ENCODE data around the gene FMNL2. TPM values are rescaled to one million over a fixed set of nuclear protein-coding genes. Genes with fewer than 3 reads are reported as not detected.

The FMNL2 gene
- total and polyA plus RNA-seq, 2 of the 4 experiments (the other 2 are of a cell fraction), result 10.9 to 11.4 TPM

GRCh38 chr2:152598975-152599759, 264.2 kb downstream of the FMNL2 start (continued):
- TF ChIP-seq FOS (IDR thresholded peaks at IDR 0.05; ENCODE audit: low read depth, low read length), result no peak

GRCh38 chr2:152600051-152600657, 265.2 kb downstream of the FMNL2 start:
- no CpG with 5 or more reads among the region's 6 CpGs for WGBS, 2 experiments (ENCODE audit: extremely low coverage in 2 of 2, insufficient read length in 1 of 2)
- ATAC-seq (ENCODE audit: low read depth), result no peak
- DNase-seq, result no peak
- no peak for TF ChIP-seq SMC3 (IDR thresholded peaks at IDR 0.05; ENCODE audit: low read depth, low read length)
- TF ChIP-seq, protein P1, sequence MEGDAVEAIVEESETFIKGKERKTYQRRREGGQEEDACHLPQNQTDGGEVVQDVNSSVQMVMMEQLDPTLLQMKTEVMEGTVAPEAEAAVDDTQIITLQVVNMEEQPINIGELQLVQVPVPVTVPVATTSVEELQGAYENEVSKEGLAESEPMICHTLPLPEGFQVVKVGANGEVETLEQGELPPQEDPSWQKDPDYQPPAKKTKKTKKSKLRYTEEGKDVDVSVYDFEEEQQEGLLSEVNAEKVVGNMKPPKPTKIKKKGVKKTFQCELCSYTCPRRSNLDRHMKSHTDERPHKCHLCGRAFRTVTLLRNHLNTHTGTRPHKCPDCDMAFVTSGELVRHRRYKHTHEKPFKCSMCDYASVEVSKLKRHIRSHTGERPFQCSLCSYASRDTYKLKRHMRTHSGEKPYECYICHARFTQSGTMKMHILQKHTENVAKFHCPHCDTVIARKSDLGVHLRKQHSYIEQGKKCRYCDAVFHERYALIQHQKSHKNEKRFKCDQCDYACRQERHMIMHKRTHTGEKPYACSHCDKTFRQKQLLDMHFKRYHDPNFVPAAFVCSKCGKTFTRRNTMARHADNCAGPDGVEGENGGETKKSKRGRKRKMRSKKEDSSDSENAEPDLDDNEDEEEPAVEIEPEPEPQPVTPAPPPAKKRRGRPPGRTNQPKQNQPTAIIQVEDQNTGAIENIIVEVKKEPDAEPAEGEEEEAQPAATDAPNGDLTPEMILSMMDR (conservative IDR thresholded peaks at IDR 0.05; ENCODE audit: low read depth, low read length), result no peak
- no peak for TF ChIP-seq MAFK (IDR thresholded peaks at IDR 0.05; ENCODE audit: low read depth, low read length)
- TF ChIP-seq CEBPB (IDR thresholded peaks at IDR 0.05; ENCODE audit: low read depth, low read length), result no peak
- TF ChIP-seq NFE2L2 (IDR thresholded peaks at IDR 0.05; ENCODE audit: low read depth, low read length), result no peak
- TF ChIP-seq MXI1 (IDR thresholded peaks at IDR 0.05; ENCODE audit: borderline replicate concordance, low read depth, low read length), result no peak
- TF ChIP-seq, protein P2, sequence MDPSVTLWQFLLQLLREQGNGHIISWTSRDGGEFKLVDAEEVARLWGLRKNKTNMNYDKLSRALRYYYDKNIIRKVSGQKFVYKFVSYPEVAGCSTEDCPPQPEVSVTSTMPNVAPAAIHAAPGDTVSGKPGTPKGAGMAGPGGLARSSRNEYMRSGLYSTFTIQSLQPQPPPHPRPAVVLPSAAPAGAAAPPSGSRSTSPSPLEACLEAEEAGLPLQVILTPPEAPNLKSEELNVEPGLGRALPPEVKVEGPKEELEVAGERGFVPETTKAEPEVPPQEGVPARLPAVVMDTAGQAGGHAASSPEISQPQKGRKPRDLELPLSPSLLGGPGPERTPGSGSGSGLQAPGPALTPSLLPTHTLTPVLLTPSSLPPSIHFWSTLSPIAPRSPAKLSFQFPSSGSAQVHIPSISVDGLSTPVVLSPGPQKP (IDR thresholded peaks at IDR 0.05; ENCODE audit: borderline replicate concordance, low read depth, low read length), result no peak
- no peak for TF ChIP-seq FOS (IDR thresholded peaks at IDR 0.05; ENCODE audit: low read depth, low read length)
- no peak for TF ChIP-seq RAD21 (IDR thresholded peaks at IDR 0.05; ENCODE audit: low read length)
- TF ChIP-seq POLR2A (IDR thresholded peaks at IDR 0.05; ENCODE audit: low read depth, low read length), result no peak
- TF ChIP-seq CHD1 (IDR thresholded peaks at IDR 0.05; ENCODE audit: low read depth, low read length), result no peak
- no peak for TF ChIP-seq RCOR1 (IDR thresholded peaks at IDR 0.05; ENCODE audit: insufficient replicate concordance, low read length)
- TF ChIP-seq MAZ (IDR thresholded peaks at IDR 0.05; ENCODE audit: borderline replicate concordance, low read depth, low read length), result no peak

More at GRCh38 chr2:152600051-152600657, 265.2 kb downstream of the FMNL2 start:
- H2BK20ac ChIP-seq (ENCODE audit: low read depth, low read length), result no peak overlapping the region
- dilution Hi-C loops (cut with HindIII; ENCODE audit: low sequenced_read_pairs, unreplicated experiment), result no loop called here
- H3K14ac ChIP-seq (replicated peaks; ENCODE audit: low read depth, low read length), result no peak overlapping the region
- H3K4me1 ChIP-seq (ENCODE audit: control insufficient read depth, insufficient read depth, low read length), result peaks cover 4% of the 10 kb centered on the region
- no peak overlapping the region for H2BK15ac ChIP-seq (ENCODE audit: low read depth, low read length)
- H3K4ac ChIP-seq (ENCODE audit: low read depth, low read length), result no peak overlapping the region
- no peak overlapping the region for H2BK5ac ChIP-seq (ENCODE audit: low read depth, low read length, poor library complexity, severe bottlenecking)
- no peak overlapping the region for H2AK9ac ChIP-seq (replicated peaks; ENCODE audit: low read depth, low read length, poor library complexity)
- no peaks in the 10 kb centered on the region for H3K27me3 ChIP-seq (ENCODE audit: control insufficient read depth, insufficient read depth, low read length)
- H3K4me2 ChIP-seq (ENCODE audit: low read depth, low read length), result no peak overlapping the region
- ChIA-PET CTCF (interaction anchor here (1.5 kb wide), 1 partner anchor 11 kb away, joined by 4 read pairs; no protein-coding TSS in a partner anchor), POLR2A (ENCODE audit: unreplicated experiment) (interaction anchor here (0.7 kb wide), 1 partner anchor 107 kb away, joined by 4 read pairs; no protein-coding TSS in a partner anchor)
- H3K9ac ChIP-seq (ENCODE audit: low read depth, low read length), result no peak overlapping the region
- no peaks in the 10 kb centered on the region for H3K79me1 ChIP-seq (ENCODE audit: low read depth in 1 of 2, low read length in 2 of 2)
- no peak overlapping the region for H3K56ac ChIP-seq (ENCODE audit: extremely low read depth, insufficient read depth, low read length)
- H2BK120ac ChIP-seq (ENCODE audit: low read depth, low read length), result no peak overlapping the region
- H3K18ac ChIP-seq (ENCODE audit: low read depth, low read length), result no peak overlapping the region
- BruUV-seq (replicated peaks), result no TSS peak
- no peak overlapping the region for H3K27ac ChIP-seq (ENCODE audit: insufficient read depth, low read length)
- H3K23ac ChIP-seq (ENCODE audit: low read depth, low read length), result no peak overlapping the region
- no peaks in the 10 kb centered on the region for H4K20me1 ChIP-seq (ENCODE audit: insufficient read depth, low read length)
- intact Hi-C loops (cut with micrococcal nuclease), result no loop called here
- H4K5ac ChIP-seq (ENCODE audit: low read depth, low read length), result no peak overlapping the region
- no peak overlapping the region for H2AFZ ChIP-seq (replicated peaks; ENCODE audit: low read length, poor library complexity)
- in situ Hi-C loops (cut with MboI; ENCODE audit: low sequenced_read_pairs), result no loop called here
- no peak overlapping the region for H4K91ac ChIP-seq (ENCODE audit: insufficient read depth, low read depth, low read length)
- H3K9me3 ChIP-seq (ENCODE audit: control insufficient read depth, insufficient read depth, low read length), result no peaks in the 10 kb centered on the region
- H3K9me1 ChIP-seq (ENCODE audit: insufficient read depth, low read length), result no peaks in the 10 kb centered on the region; the same call in 1 of the 2 replicates
- no peak overlapping the region for H4K8ac ChIP-seq (ENCODE audit: low read depth in 2 of 2, low read length in 2 of 2)
- no peak overlapping the region for H3K4me3 ChIP-seq (ENCODE audit: insufficient read depth, low read depth, low read length)
- H2AK5ac ChIP-seq (ENCODE audit: low read depth, low read length), result no peak overlapping the region
- no peaks in the 10 kb centered on the region; the same call in 1 of the 2 replicates for H3K36me3 ChIP-seq (ENCODE audit: control insufficient read depth, insufficient read depth, low read length)

Measured in IMR-90 (cell line).